Measurements from ENCODE around the gene PRCD. TPM values are rescaled to one million over a fixed set of nuclear protein-coding genes. Genes with fewer than 3 reads are reported as not detected.
A peak's percentile ranks its signal among the peaks of the same experiment; 100 is the strongest.
"Not testable (repeated sequence)": the region's sequence is repeated elsewhere in the genome, so short reads cannot be mapped to it uniquely, and the experiment has no call there.

PRCD gene
- total and polyA plus RNA-seq, 5 experiments from 2014 or later: 4.0 to 11.4 (median 5.3) TPM

DNA sequence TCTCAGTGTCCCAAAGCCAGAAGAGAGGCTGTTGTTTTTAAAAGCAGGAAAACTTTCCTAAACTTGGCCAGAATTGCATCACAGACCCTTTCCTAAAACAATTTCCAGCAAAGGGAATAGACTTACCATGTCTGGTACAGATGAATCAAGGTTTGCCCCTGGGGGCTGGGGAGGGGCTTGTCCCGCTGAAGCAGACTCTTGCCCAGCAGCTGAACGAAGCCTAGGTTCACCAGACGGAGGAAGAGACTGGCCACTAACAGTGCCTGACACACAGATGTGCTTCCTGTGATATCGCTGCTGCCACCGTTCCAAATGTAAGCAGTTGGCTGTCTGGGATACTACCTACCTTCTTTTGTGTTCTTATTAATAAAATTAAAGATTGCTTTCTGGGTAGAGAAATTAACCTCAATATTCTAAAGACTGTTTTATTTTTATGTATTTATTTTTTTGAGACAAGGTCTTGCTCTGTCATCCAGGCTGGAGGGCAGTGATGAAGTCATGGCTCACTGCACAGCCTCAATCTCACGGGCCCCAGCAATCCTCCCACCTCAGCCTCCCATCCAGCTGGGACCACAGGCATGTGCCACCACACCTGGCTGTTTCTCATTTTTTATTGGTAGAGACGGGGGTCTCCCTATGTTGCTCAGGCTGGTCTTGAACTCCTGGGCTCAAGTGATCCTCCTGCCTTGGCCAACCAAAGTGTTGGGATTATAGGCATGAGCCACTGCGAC lies 13.5 kb downstream of the PRCD start:
- peaks cover 17 to 38% (median 33%) of the 10 kb centered on the region in 4 donors for H3K4me1 Mint-ChIP-seq
- peak in 1 of 10 donors; percentile 28 for DNase-seq
- POLR2A ChIA-PET: interaction anchor here (1.1 to 1.7 kb wide), 2 partner anchors 25 to 126 kb away, joined by 3 to 6 read pairs; no protein-coding TSS in a partner anchor
- H3K27me3 Mint-ChIP-seq: no peaks in the 10 kb centered on the region
- H3K9me3 Mint-ChIP-seq: no peaks in the 10 kb centered on the region
- ATAC-seq: no peak
- peaks cover 0 to 3% (median 0%) of the 10 kb centered on the region in 3 donors for H3K36me3 Mint-ChIP-seq
- no peak overlapping the region for H3K4me3 Mint-ChIP-seq
- peak overlapping the region in 2 of 10 donors; percentile 33 to 49 for H3K27ac Mint-ChIP-seq

DNA sequence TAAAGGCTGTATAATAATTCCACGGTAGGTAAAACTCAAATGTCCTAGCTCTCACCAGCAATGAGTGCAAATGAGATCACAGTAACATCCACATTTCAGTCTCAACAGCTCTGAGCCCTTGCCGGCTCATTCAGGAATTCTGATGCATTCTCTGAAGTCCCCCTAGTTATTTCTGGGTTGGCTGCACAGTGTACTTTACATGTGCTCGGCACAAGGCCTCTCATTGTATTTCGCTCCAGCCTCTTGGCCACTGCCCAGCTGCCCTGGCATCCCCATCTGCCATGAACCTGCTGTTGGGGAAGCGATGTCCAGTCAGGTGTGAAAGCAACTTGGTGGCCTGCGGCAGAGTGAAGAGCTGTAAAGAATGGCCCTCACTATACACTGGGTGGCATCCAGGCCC lies 14.3 kb downstream of the PRCD start:
- DNase-seq (no peak), ATAC-seq (no peak)
- Mint-ChIP-seq H3K9me3 (no peaks in the 10 kb centered on the region), H3K27ac (peak overlapping the region in 1 of 10 donors; percentile 45), H3K4me1 (peaks cover 21 to 46% (median 41%) of the 10 kb centered on the region in 4 donors), H3K27me3 (no peaks in the 10 kb centered on the region), H3K4me3 (no peak overlapping the region), H3K36me3 (peaks cover 0 to 3% (median 0%) of the 10 kb centered on the region in 3 donors)
- POLR2A ChIA-PET: interaction anchor here (1.1 to 1.7 kb wide), 2 partner anchors 26 to 125 kb away, joined by 3 to 6 read pairs; no protein-coding TSS in a partner anchor

DNA sequence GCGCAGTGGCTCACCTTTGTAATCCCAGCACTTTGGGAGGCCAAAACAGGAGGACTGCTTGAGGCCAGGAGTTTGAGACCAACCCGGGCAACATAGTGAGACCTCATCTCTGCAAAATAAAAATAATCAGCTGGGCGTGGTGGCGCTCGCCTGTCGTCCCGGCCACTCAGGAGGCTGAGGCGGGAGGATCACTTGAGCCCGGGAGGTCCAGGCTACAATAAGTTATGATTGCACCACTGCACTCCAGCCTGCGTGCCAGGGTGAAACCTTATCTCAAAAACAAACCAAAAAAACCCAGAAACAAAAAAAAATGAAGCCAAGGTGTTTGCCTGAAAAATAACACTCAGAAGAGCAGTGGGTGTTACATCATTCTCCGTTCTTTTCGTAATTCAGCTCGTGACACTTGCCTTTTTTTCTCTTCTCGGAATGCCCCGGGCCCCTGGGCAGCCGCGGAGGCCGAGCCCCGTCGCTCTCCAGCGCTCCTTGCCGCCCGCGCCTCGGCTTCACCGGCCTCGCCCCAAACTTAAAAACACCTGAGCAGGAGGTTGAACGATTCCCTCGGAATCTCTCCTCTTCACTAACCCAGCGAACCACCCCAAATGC lies 17.0 kb downstream of the PRCD start:
- Mint-ChIP-seq H3K4me3 (peak overlapping the region; percentile 97 to 99 (median 98)), H3K27ac (peak overlapping the region; percentile 94 to 100 (median 99)), H3K27me3 (no peaks in the 10 kb centered on the region), H3K4me1 (peaks cover 26 to 69% (median 63%) of the 10 kb centered on the region in 4 donors), H3K9me3 (no peaks in the 10 kb centered on the region), H3K36me3 (peaks cover 0 to 25% (median 4%) of the 10 kb centered on the region in 3 donors)
- POLR2A ChIA-PET: interaction anchor here (0.6 to 3.8 kb wide), 23 partner anchors 9 to 540 kb away, joined by 3 to 26 read pairs (median 5); partner anchors contain the start of genes CYGB, MFSD11, PRCD and RHBDF2
- ATAC-seq: peak; percentile 37 to 46
- DNase-seq: peak in 4 of 10 donors; percentile 25 to 55 (median 43)

DNA sequence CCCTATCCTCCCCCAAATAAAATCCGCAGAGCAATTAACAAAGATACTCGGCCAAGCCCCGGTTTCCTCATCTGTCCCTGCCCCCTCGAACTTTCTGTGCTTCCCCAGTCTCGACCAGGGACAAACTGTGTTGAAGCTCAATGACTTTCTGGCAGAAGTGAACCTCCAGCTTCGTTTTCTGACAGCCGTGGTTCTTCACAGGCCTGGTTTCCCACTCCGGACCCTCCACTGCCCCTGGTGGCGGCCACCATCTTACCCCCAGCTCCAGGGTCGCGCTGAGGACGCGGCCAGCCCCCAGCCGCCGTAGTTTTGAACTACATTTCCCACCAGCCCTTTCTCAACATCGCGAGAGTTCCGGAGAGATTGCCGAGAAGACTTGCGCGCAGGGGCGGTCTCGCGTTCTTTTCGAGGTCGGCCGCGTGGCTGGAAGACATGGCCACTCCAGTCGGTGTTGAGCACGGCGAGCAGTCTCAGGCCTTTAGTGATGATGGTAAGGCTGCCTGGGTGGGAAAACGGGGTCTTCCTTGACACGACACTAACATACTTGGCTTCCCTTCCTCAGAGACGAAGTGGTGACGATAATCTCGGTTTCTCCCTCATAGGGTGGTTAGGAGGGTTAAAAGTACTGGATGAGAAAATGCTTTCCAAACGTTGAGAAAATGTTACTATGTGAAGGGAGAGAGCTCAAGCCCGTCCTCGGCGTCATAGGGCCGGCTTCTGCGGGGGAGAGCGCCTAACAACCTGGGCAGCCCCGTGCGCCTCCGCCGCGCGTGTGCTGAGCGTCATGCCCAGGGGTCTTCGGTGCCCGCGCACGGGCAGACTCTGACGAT lies 17.7 kb downstream of the PRCD start:
- ATAC-seq (peak; percentile 85 to 87), DNase-seq (peak; percentile 83 to 97 (median 94))
- peak overlapping the region; percentile 97 to 99 (median 98) for H3K4me3 Mint-ChIP-seq
- H3K27ac Mint-ChIP-seq: peak overlapping the region; percentile 94 to 100 (median 99)
- no peaks in the 10 kb centered on the region for H3K9me3 Mint-ChIP-seq
- POLR2A ChIA-PET: interaction anchor here (0.7 to 3.8 kb wide), 27 partner anchors 9 to 541 kb away, joined by 3 to 26 read pairs (median 5); partner anchors contain the start of genes CYGB, MFSD11, PRCD and RHBDF2
- peaks cover 0 to 30% (median 5%) of the 10 kb centered on the region in 3 donors for H3K36me3 Mint-ChIP-seq
- no peaks in the 10 kb centered on the region for H3K27me3 Mint-ChIP-seq
- H3K4me1 Mint-ChIP-seq: peaks cover 26 to 72% (median 66%) of the 10 kb centered on the region in 4 donors

DNA sequence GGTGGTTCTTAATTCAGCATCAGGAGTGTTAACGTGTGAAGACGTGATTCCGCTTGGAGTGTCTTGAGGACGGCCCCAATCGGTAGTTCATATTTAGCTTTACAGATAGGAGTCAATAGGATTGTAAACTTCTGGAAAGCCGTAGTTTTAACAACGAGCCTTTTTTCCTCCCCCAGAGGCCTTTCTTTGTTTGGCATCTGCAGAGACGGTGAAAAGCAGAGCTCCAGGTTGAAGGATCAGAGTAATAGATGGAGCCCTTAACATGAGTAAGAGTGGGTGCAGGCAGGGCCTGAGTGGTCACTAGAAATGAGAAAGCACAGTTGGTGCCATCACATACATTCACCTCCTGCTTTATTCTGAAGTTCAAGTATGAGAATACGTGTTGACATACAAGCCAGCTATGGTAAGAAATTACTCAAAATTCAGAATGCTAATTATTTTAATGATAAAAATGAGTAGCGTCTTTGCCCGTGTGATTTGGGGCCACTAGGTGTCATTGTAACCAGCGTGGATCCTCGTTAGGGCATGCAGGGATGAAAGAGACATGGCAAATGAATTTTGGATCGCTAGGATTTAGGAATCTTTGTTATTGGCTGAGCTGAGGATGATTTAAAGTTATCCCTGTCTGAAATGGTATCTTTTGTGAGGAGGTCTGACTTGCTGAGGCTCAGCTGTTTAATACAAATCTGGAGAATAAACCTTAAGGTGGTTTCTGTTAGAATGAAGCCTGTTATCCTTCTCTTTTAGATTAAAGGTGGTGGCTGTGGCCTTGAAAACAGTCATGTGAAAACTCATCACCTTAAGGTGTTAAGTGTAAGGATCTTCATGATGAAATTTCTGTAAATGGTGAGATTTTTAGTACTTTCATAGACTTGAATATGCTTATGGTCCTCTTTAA lies 18.6 kb downstream of the PRCD start:
- POLR2A ChIA-PET: interaction anchor here (0.7 to 3.8 kb wide), 20 partner anchors 8 to 179 kb away, joined by 3 to 26 read pairs (median 8); partner anchors contain the start of genes CYGB, MFSD11, PRCD and RHBDF2
- H3K27ac Mint-ChIP-seq: peak overlapping the region; percentile 94 to 100 (median 99)
- ATAC-seq (no peak), DNase-seq (no peak)
- H3K27me3 Mint-ChIP-seq: no peaks in the 10 kb centered on the region
- H3K4me1 Mint-ChIP-seq: peaks cover 29 to 78% (median 73%) of the 10 kb centered on the region in 4 donors
- H3K9me3 Mint-ChIP-seq: no peaks in the 10 kb centered on the region
- H3K36me3 Mint-ChIP-seq: peaks cover 0 to 39% (median 5%) of the 10 kb centered on the region in 3 donors
- H3K4me3 Mint-ChIP-seq: peak overlapping the region; percentile 97 to 99 (median 98)

DNA sequence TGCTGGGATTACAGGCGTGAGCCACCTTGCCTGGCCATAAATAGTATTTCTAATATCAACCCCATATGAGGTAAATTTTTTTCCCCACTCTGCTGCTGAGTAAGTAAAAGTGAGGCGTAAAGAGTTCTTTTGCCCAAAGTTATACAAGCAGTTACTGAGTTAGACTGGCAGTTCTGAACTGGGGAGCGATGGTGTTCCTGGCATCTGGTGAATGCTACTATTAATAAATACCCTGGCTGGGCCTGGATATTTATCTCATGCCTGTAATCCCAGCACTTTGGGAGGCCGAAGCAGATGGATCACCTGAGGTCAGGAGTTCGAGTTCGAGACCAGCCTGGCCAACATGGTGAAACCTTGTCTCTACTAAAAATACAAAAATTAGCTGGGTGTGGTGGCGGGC lies 19.6 kb downstream of the PRCD start:
- DNase-seq, H3K27me3 Mint-ChIP-seq, ATAC-seq, H3K9me3 Mint-ChIP-seq: not testable (repeated sequence)
- POLR2A ChIA-PET: interaction anchor here (0.6 to 3.3 kb wide), 3 partner anchors 65 to 765 kb away, joined by 3 to 17 read pairs (median 12); no protein-coding TSS in a partner anchor
- peak overlapping the region in 9 of 10 donors; percentile 97 to 99 (median 98) for H3K4me3 Mint-ChIP-seq
- peaks cover 0 to 45% (median 5%) of the 10 kb centered on the region in 3 donors for H3K36me3 Mint-ChIP-seq
- H3K27ac Mint-ChIP-seq: peak overlapping the region in 7 of 10 donors; percentile 8 to 99 (median 99)
- H3K4me1 Mint-ChIP-seq: peaks cover 28 to 75% (median 72%) of the 10 kb centered on the region in 4 donors

DNA sequence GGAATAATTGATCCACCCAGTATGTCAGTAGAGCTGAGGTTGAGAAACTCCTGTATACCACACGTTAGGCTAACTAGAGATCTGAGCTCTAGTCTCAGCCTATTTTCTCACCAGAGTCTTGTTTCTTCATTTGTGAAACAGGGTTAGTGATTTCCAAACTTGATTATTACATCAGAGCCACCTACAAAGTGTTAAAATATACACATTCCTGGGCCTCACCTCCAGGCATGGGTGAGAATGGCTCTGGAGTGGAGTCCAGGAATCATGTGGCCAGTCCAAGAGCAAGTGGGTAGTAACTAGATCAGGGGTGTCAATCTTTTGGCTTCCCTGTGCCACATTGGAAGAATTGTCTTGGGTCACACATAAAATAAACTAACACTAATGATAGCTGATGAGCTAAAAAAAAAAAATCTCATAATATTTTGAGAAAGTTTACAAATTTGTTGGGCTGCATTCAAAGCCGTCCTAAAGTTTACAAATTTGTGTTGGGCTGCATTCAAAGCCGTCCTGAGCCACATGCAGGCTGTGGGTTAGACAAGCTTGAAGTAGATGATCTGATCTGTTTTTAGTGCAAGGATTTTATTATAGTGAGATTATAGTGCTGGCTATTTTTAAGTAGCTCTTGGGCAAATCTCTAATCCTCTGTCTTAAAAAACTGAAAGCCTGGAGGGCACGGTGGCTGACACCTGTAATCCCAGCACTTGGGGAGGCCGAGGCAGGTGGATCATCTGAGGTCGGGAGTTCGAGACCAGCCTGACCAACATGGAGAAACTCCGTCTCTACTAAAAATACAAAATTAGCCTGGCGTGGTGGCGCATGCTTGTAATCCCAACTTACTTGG lies 20.4 kb downstream of the PRCD start:
- H3K27ac Mint-ChIP-seq: peak overlapping the region in 8 of 10 donors; percentile 22 to 95 (median 72)
- no peaks in the 10 kb centered on the region for H3K27me3 Mint-ChIP-seq
- no peaks in the 10 kb centered on the region for H3K9me3 Mint-ChIP-seq
- DNase-seq (no peak), ATAC-seq (no peak)
- POLR2A ChIA-PET: interaction anchor here (0.6 kb wide), 1 partner anchor 766 kb away, joined by 3 read pairs; no protein-coding TSS in a partner anchor
- H3K4me1 Mint-ChIP-seq: peaks cover 24 to 74% (median 71%) of the 10 kb centered on the region in 4 donors
- H3K4me3 Mint-ChIP-seq: peak overlapping the region in 9 of 10 donors; percentile 21 to 76 (median 48)
- H3K36me3 Mint-ChIP-seq: peaks cover 0 to 53% (median 8%) of the 10 kb centered on the region in 3 donors

DNA sequence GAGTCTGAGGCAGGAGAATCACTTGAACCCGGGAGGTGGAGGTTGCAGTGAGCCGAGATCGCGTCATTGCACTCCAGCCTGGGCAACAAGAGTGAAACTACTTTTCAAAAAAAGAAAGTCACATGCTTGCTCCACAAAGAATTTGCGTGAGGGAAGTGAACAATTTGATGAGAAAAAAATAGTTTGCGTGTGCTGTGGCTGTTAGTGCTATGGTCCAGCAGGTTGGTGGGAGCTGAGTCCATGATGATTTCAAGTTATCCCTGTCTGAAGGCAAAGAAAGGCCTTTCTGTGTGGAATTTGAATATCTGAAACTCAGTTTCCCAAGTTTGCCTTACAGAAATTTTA lies 21.0 kb downstream of the PRCD start:
- Mint-ChIP-seq H3K36me3 (peaks cover 0 to 59% (median 13%) of the 10 kb centered on the region in 3 donors), H3K27me3 (no peaks in the 10 kb centered on the region), H3K4me3 (peak overlapping the region in 5 of 10 donors; percentile 29 to 76 (median 48)), H3K4me1 (peaks cover 29 to 75% (median 71%) of the 10 kb centered on the region in 4 donors), H3K9me3 (no peaks in the 10 kb centered on the region), H3K27ac (peak overlapping the region in 6 of 10 donors; percentile 22 to 95 (median 70))
- ATAC-seq (no peak), DNase-seq (no peak)
- POLR2A ChIA-PET: no interaction called here

DNA sequence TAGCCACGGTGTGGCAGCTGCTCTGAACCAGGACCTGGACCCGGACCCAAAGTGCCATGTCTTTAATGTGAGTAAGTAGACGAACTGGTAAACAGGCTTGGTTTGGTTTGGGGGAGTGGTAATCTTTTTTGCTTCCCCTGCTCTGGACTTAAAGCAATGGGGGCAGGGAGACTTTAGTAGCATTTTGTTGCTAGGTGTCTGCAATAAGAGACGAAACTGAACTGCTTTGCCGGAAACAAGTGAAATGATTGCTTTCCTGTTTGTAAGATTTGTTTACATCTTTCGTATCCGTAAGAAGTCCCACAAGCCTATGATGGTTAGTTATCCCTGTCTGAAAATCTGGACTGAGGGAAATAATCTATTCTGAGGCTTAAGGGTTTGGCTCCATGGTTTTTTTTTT lies 21.5 kb downstream of the PRCD start:
- H3K4me1 Mint-ChIP-seq: peaks cover 34 to 80% (median 74%) of the 10 kb centered on the region in 4 donors
- no peaks in the 10 kb centered on the region for H3K9me3 Mint-ChIP-seq
- H3K4me3 Mint-ChIP-seq: peak overlapping the region in 8 of 10 donors; percentile 7 to 76 (median 34)
- POLR2A ChIA-PET: no interaction called here
- H3K27me3 Mint-ChIP-seq: no peaks in the 10 kb centered on the region
- no peak for ATAC-seq
- peak overlapping the region in 8 of 10 donors; percentile 22 to 95 (median 72) for H3K27ac Mint-ChIP-seq
- no peak for DNase-seq
- H3K36me3 Mint-ChIP-seq: peaks cover 0 to 64% (median 18%) of the 10 kb centered on the region in 3 donors

DNA sequence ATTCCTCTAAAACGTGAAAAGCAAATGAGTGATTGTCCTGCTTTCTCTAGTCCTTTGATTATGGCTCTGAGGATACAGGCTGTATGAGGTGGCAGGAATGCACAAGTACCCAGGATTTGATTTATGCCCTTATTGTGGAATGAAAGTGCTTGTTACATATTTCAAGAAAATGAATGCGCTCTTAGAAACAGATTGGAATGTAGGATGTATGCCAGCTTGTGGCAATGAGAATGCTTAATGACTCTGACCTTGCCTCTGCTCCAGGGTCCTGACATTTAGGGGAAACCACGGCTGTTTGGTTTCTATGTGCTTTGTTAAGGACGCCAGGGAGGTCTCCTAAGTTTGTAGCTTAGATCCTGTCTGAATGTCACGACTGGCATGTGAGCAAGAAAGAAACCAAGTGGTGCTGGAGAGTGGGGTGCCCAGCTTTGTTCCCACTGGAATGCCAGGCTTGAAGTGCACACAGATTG lies 22.0 kb downstream of the PRCD start:
- POLR2A ChIA-PET: no interaction called here
- DNase-seq: no peak
- peaks cover 0 to 69% (median 18%) of the 10 kb centered on the region in 3 donors for H3K36me3 Mint-ChIP-seq
- H3K4me3 Mint-ChIP-seq: peak overlapping the region in 6 of 10 donors; percentile 7 to 69 (median 24)
- no peaks in the 10 kb centered on the region for H3K9me3 Mint-ChIP-seq
- H3K27me3 Mint-ChIP-seq: no peaks in the 10 kb centered on the region
- peak overlapping the region in 8 of 10 donors; percentile 22 to 95 (median 72) for H3K27ac Mint-ChIP-seq
- no peak for ATAC-seq
- H3K4me1 Mint-ChIP-seq: peaks cover 35 to 76% (median 72%) of the 10 kb centered on the region in 4 donors
